CD14-positive monocyte (primary cell): Measurements from ENCODE around the gene GRIK2. TPM values are rescaled to one million over a fixed set of nuclear protein-coding genes. Genes with fewer than 3 reads are reported as not detected.

Experiments
- DNase-seq, 3 donors: peaks; one replicate each; pipeline ENCODE4 v3.0.0-alpha.2; 2011 to 2022
- H2AFZ ChIP-seq: 2 replicates; pipeline ENCODE4 v1.6.0; 2012; ENCODE audit warnings: mild to moderate bottlenecking, low read depth, low read length, inconsistent platforms; ENCODE audit not compliant: insufficient read depth, poor library complexity, severe bottlenecking
- H3K27ac ChIP-seq, 2 donors: 1 replicate in 1 of 2; 2 replicates in 1 of 2; pipeline ENCODE4 v1.5.1; 2012 to 2013; ENCODE audit warnings: low read length in 2 of 2, control low read depth in 1 of 2, inconsistent platforms in 1 of 2, low read depth in 1 of 2, mild to moderate bottlenecking in 1 of 2
- H3K27me3 ChIP-seq, 2 donors: one replicate each; pipeline versions ENCODE4 v1.6.0 to v1.6.1; 2011 to 2013; ENCODE audit warnings: low read length in 2 of 2; ENCODE audit not compliant: control insufficient read depth in 2 of 2, insufficient read depth in 2 of 2
- H3K36me3 ChIP-seq, 2 donors: replicated peaks in 1 of 2; 1 replicate in 1 of 2; 2 replicates in 1 of 2; pipeline versions ENCODE4 v1.5.1 to v1.6.1; 2012 to 2013; ENCODE audit warnings: low read length in 2 of 2, control low read depth in 1 of 2, inconsistent platforms in 1 of 2, mild to moderate bottlenecking in 1 of 2; ENCODE audit not compliant: insufficient read depth in 2 of 2, control insufficient read depth in 1 of 2
- H3K4me1 ChIP-seq, 2 donors: 1 replicate in 1 of 2; 2 replicates in 1 of 2; pipeline versions ENCODE4 v1.5.1 to v1.6.1; 2012 to 2013; ENCODE audit warnings: low read length in 2 of 2, control low read depth in 1 of 2, inconsistent platforms in 1 of 2, mild to moderate bottlenecking in 1 of 2, moderate library complexity in 1 of 2; ENCODE audit not compliant: insufficient read depth in 2 of 2, control insufficient read depth in 1 of 2
- H3K4me2 ChIP-seq: replicated peaks from 2 replicates; pipeline ENCODE3; 2012; ENCODE audit warnings: low read length, moderate library complexity, mild to moderate bottlenecking; ENCODE audit not compliant: poor library complexity, severe bottlenecking; ENCODE audit errors: extremely low read depth
- H3K4me3 ChIP-seq, 3 experiments: fragments of 200-600 bp in 1 of 3; sonication (generic) in 1 of 3; replicated peaks in 1 of 3; 1 replicate in 2 of 3; 2 replicates in 1 of 3; pipeline ENCODE4 v1.5.1; 2011 to 2013; ENCODE audit warnings: low read length in 3 of 3, mild to moderate bottlenecking in 3 of 3, control low read depth in 2 of 3, low read depth in 2 of 3, inconsistent platforms in 1 of 3, moderate library complexity in 1 of 3
- H3K79me2 ChIP-seq: 2 replicates; pipeline ENCODE4 v1.6.0; 2012; ENCODE audit warnings: mild to moderate bottlenecking, control low read depth, inconsistent platforms, low read length, moderate library complexity; ENCODE audit not compliant: insufficient read depth
- H3K9ac ChIP-seq: 2 replicates; pipeline ENCODE4 v1.6.0; 2017; ENCODE audit warnings: low read length, mild to moderate bottlenecking; ENCODE audit not compliant: insufficient read depth, poor library complexity, severe bottlenecking
- H3K9me3 ChIP-seq, 2 donors: replicated peaks in 1 of 2; 1 replicate in 1 of 2; 2 replicates in 1 of 2; pipeline versions ENCODE4 v1.5.1 to v1.6.1; 2012 to 2013; ENCODE audit warnings: low read length in 2 of 2, control low read depth in 1 of 2; ENCODE audit not compliant: control insufficient read depth in 1 of 2, insufficient read depth in 1 of 2
- H4K20me1 ChIP-seq: 2 replicates; pipeline ENCODE4 v1.6.0; 2012; ENCODE audit warnings: mild to moderate bottlenecking, low read length, control low read depth, moderate library complexity; ENCODE audit not compliant: insufficient read depth
- H3K27ac Mint-ChIP-seq, 7 donors: one replicate each; pipeline ENCODE4 v1.8.0; 2020; ENCODE audit warnings: mild to moderate bottlenecking in 7 of 7, mixed read lengths in 7 of 7, moderate library complexity in 6 of 7, inconsistent platforms in 2 of 7
- H3K27me3 Mint-ChIP-seq, 3 donors: one replicate each; pipeline ENCODE4 v1.8.0; 2021 to 2022; ENCODE audit warnings: low read depth in 3 of 3, mild to moderate bottlenecking in 3 of 3, mixed read lengths in 3 of 3, moderate library complexity in 3 of 3, inconsistent platforms in 1 of 3
- H3K36me3 Mint-ChIP-seq, 2 donors: one replicate each; pipeline ENCODE4 v1.8.0; 2020; ENCODE audit warnings: mixed read lengths in 2 of 2, inconsistent platforms in 1 of 2, mild to moderate bottlenecking in 1 of 2
- H3K4me1 Mint-ChIP-seq: one replicate; pipeline ENCODE4 v1.8.0; 2020; ENCODE audit warnings: mild to moderate bottlenecking, mixed read lengths
- H3K4me3 Mint-ChIP-seq, 2 donors: one replicate each; pipeline ENCODE4 v1.8.0; 2020; ENCODE audit warnings: mild to moderate bottlenecking in 2 of 2, mixed read lengths in 2 of 2, moderate library complexity in 1 of 2
- H3K9me3 Mint-ChIP-seq, 7 donors: one replicate each; pipeline ENCODE4 v1.8.0; 2020 to 2022; ENCODE audit warnings: mixed read lengths in 7 of 7, mild to moderate bottlenecking in 6 of 7, moderate library complexity in 6 of 7, inconsistent platforms in 2 of 7
- intact Hi-C, 2 donors: fragments of 100-400 bp; cut with micrococcal nuclease; formaldehyde crosslinking; loops; one replicate each; pipeline versions ENCODE4 v1.15.0 to v1.15.1; 2023
- polyA plus RNA-seq, 3 donors: library from polyadenylated mRNA; depleted of rRNA in 1 of 3; unstranded in 2 of 3; stranded (reverse) in 1 of 3; fragments of 300-500 nt in 2 of 3; fragments of >200 nt in 1 of 3; fragmentation: Illumina TruSeq in 2 of 3; gene quantifications; 1 replicate in 2 of 3; 2 replicates in 1 of 3; pipeline ENCODE4 v1.2.3, GENCODE V29; 2012 to 2021
- TF ChIP-seq, protein P1 (sequence below): fragments of 200-600 bp; IDR thresholded peaks from one replicate; pipeline ENCODE4 v1.8.0; 2022; ENCODE audit warnings: antibody characterized with exemption, mild to moderate bottlenecking

Gene GRIK2
- polyA plus RNA-seq, 3 donors = not detected

DNA sequence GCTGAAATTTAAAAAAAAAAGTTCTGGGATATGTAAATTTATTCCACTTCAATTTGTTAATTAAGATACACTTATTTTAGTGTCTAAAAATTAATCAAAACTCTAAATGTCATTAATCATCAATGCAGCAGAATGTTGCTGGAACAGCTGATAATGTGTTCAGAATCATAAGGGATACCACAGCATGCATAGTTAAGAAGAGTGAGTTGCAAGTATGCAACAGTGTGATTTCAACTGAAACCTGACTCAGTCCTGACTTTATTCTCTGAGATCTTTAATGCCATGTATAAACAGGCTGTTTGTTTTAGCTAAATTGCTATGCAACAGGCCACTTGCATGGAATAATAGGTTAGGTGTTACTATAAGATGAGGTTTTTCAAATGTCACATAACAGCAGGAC is 1.4 kb downstream of the GRIK2 start:
- Histone ChIP-seq H3K4me1 (no peaks in the 10 kb centered on the region), H3K4me3 (no peak overlapping the region), H3K9ac (no peak overlapping the region), H3K27me3 (peaks cover 42 to 75% of the 10 kb centered on the region in 2 donors), H2AFZ (no peak overlapping the region), H3K36me3 (no peaks in the 10 kb centered on the region), H3K27ac (no peak overlapping the region), H3K4me2 (no peak overlapping the region), H4K20me1 (no peaks in the 10 kb centered on the region), H3K79me2 (no peaks in the 10 kb centered on the region), H3K9me3 (peaks cover 8 to 24% of the 10 kb centered on the region in 2 donors)
- no peak for DNase-seq
- intact Hi-C loops = no loop called here
- H3K9me3 Mint-ChIP-seq = peaks cover 0 to 20% (median 10%) of the 10 kb centered on the region in 7 donors
- peaks cover 0 to 3% of the 10 kb centered on the region in 2 donors for H3K36me3 Mint-ChIP-seq
- H3K27me3 Mint-ChIP-seq = peaks cover 53 to 75% (median 68%) of the 10 kb centered on the region in 3 donors
- no peak overlapping the region for H3K27ac Mint-ChIP-seq
- TF ChIP-seq, protein P1, sequence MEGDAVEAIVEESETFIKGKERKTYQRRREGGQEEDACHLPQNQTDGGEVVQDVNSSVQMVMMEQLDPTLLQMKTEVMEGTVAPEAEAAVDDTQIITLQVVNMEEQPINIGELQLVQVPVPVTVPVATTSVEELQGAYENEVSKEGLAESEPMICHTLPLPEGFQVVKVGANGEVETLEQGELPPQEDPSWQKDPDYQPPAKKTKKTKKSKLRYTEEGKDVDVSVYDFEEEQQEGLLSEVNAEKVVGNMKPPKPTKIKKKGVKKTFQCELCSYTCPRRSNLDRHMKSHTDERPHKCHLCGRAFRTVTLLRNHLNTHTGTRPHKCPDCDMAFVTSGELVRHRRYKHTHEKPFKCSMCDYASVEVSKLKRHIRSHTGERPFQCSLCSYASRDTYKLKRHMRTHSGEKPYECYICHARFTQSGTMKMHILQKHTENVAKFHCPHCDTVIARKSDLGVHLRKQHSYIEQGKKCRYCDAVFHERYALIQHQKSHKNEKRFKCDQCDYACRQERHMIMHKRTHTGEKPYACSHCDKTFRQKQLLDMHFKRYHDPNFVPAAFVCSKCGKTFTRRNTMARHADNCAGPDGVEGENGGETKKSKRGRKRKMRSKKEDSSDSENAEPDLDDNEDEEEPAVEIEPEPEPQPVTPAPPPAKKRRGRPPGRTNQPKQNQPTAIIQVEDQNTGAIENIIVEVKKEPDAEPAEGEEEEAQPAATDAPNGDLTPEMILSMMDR = no peak
- no peaks in the 10 kb centered on the region for H3K4me1 Mint-ChIP-seq
- no peak overlapping the region for H3K4me3 Mint-ChIP-seq

GRCh38 chr6:101395345-101395744 is 1.8 kb downstream of the GRIK2 start:
- Histone ChIP-seq H3K4me3 (no peak overlapping the region), H3K9ac (no peak overlapping the region), H3K79me2 (no peaks in the 10 kb centered on the region), H3K4me1 (no peaks in the 10 kb centered on the region), H4K20me1 (no peaks in the 10 kb centered on the region), H3K27me3 (peaks cover 46 to 79% of the 10 kb centered on the region in 2 donors), H3K27ac (no peak overlapping the region), H3K9me3 (peaks cover 8 to 24% of the 10 kb centered on the region in 2 donors), H3K4me2 (no peak overlapping the region), H3K36me3 (no peaks in the 10 kb centered on the region), H2AFZ (no peak overlapping the region)
- H3K4me3 Mint-ChIP-seq = no peak overlapping the region
- TF ChIP-seq, protein P1 = no peak
- H3K27me3 Mint-ChIP-seq = peaks cover 57 to 79% (median 72%) of the 10 kb centered on the region in 3 donors
- peaks cover 0 to 3% of the 10 kb centered on the region in 2 donors for H3K36me3 Mint-ChIP-seq
- no peaks in the 10 kb centered on the region for H3K4me1 Mint-ChIP-seq
- intact Hi-C loops = no loop called here
- no peak for DNase-seq
- peaks cover 0 to 21% (median 10%) of the 10 kb centered on the region in 7 donors for H3K9me3 Mint-ChIP-seq
- H3K27ac Mint-ChIP-seq = no peak overlapping the region
